ENCODE results near the gene MPG. TPM values are rescaled to one million over a fixed set of nuclear protein-coding genes. Genes with fewer than 3 reads are reported as not detected.

Gene MPG
- polyA plus RNA-seq, 1 of the 3 experiments (the other 2 are of a cell fraction) = 98.3 TPM

DNA sequence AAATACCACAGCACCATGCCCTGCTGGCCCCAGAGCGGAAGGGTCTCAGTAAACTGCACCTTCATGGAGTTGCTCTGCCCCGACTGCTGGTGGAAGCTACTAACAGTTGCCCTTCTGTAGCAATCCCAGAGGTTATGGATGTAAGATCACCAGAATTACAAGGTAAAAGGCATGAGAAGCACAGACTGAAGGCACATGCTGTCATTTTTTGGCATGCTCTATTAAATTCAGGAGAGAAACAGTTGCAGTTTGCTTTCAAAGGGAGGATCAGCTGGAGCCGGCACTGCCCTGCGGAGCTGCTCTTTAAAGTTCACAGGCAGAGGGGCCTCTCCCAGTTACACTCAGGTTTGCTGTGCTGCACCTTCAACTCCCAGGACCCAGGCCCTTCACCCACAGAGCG is 41.3 kb downstream of the MPG start:
- POLR2A ChIA-PET = no interaction called here
- Histone ChIP-seq H4K20me1 (ENCODE audit: insufficient read depth) (peaks cover 5% of the 10 kb centered on the region; the same call in 1 of the 2 replicates), H3K9ac (no peak overlapping the region), H3K4me1 (ENCODE audit: control insufficient read depth in 1 of 2, insufficient read depth in 2 of 2, low read depth in 1 of 2, low read length in 1 of 2) (peaks cover 0 to 6% of the 10 kb centered on the region in 2 experiments; a peak in 1 of 4 replicates), H3F3A (replicated peaks; ENCODE audit: insufficient read depth) (no peaks in the 10 kb centered on the region), H3K4me2 (no peak overlapping the region), H3K9me3 (no peaks in the 10 kb centered on the region), H3K27ac (ENCODE audit: low read depth in 2 of 2, low read length in 1 of 2) (no peak overlapping the region), H3K79me2 (ENCODE audit: insufficient read depth) (peaks cover 2% of the 10 kb centered on the region; the same call in 1 of the 2 replicates), H3K36me3 (replicated peaks in 1 of 2; ENCODE audit: control insufficient read depth in 1 of 2, insufficient read depth in 2 of 2, low read length in 1 of 2) (peaks cover 3% of the 10 kb centered on the region in 2 experiments), H3K27me3 (ENCODE audit: insufficient read depth) (no peaks in the 10 kb centered on the region), H2AFZ (ENCODE audit: low read depth) (no peak overlapping the region), H3K4me3 (ENCODE audit: low read depth in 2 of 2, low read length in 1 of 2) (no peak overlapping the region), H3K9me2 (no peaks in the 10 kb centered on the region)
- no peak for DNase-seq
- TF ChIP-seq TCF12 (IDR thresholded peaks at IDR 0.05) (no peak), ELF1 (IDR thresholded peaks at IDR 0.05) (no peak), EZH2phosphoT487 (IDR thresholded peaks at IDR 0.05; ENCODE audit: borderline replicate concordance, low read depth) (no peak), MXI1 (IDR thresholded peaks at IDR 0.05; ENCODE audit: low read depth, low read length) (no peak), SMC3 (IDR thresholded peaks at IDR 0.05; ENCODE audit: low read depth, low read length) (no peak), NRF1 (IDR thresholded peaks at IDR 0.05; ENCODE audit: low read depth, low read length) (no peak), TAF1 (IDR thresholded peaks at IDR 0.05; ENCODE audit: borderline replicate concordance, low read depth, low read length) (no peak), RXRA (IDR thresholded peaks at IDR 0.05; ENCODE audit: borderline replicate concordance, low read depth) (no peak)
- TF ChIP-seq, protein P1, sequence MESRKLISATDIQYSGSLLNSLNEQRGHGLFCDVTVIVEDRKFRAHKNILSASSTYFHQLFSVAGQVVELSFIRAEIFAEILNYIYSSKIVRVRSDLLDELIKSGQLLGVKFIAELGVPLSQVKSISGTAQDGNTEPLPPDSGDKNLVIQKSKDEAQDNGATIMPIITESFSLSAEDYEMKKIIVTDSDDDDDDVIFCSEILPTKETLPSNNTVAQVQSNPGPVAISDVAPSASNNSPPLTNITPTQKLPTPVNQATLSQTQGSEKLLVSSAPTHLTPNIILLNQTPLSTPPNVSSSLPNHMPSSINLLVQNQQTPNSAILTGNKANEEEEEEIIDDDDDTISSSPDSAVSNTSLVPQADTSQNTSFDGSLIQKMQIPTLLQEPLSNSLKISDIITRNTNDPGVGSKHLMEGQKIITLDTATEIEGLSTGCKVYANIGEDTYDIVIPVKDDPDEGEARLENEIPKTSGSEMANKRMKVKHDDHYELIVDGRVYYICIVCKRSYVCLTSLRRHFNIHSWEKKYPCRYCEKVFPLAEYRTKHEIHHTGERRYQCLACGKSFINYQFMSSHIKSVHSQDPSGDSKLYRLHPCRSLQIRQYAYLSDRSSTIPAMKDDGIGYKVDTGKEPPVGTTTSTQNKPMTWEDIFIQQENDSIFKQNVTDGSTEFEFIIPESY (IDR thresholded peaks at IDR 0.05; ENCODE audit: borderline replicate concordance, low read depth) = no peak
- TF ChIP-seq, protein P2, sequence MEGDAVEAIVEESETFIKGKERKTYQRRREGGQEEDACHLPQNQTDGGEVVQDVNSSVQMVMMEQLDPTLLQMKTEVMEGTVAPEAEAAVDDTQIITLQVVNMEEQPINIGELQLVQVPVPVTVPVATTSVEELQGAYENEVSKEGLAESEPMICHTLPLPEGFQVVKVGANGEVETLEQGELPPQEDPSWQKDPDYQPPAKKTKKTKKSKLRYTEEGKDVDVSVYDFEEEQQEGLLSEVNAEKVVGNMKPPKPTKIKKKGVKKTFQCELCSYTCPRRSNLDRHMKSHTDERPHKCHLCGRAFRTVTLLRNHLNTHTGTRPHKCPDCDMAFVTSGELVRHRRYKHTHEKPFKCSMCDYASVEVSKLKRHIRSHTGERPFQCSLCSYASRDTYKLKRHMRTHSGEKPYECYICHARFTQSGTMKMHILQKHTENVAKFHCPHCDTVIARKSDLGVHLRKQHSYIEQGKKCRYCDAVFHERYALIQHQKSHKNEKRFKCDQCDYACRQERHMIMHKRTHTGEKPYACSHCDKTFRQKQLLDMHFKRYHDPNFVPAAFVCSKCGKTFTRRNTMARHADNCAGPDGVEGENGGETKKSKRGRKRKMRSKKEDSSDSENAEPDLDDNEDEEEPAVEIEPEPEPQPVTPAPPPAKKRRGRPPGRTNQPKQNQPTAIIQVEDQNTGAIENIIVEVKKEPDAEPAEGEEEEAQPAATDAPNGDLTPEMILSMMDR (IDR thresholded peaks at IDR 0.05) = no peak
- WGBS (ENCODE audit: low lambda C conversion rate) = 90% methylated on average over 3 of the region's 5 CpGs
- CTCF ChIA-PET = interaction anchor here (3.1 to 6.0 kb wide), 4 partner anchors 13 to 53 kb away, joined by 22 to 88 read pairs (median 26); no protein-coding TSS in a partner anchor

DNA sequence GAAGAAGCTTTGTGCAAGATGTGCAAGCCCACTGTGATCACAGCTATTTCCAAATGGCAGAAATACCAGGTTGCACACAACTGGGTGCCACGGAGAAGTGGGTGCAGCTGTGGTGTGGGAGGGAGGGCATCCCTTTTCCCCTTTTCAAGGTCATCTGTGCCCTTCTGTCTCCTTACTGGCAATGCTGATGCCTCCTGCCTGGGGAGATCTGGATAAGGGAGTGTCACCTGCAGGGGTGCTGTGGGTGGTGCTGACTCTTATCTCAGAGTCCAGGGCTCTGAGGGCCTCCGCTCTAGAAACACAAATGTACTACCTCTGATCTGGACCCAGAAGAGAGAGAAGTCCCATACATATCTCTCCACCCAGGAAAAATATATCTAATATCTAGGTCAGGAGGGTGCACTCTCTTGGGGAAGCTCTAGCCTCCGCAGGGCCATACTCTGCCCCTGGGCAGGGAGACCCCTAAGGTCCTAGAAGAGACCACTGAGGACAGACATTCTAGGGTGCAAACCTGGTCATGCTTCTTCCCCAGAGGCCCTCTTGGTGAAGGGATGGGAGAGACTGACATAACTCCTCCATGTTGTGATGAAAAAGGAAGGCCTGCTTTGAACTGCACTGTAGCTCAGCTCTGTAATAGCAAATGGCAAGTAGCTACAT is 41.9 kb downstream of the MPG start:
- 100% methylated on average over 2 of the region's 3 CpGs for WGBS (ENCODE audit: low lambda C conversion rate)
- ChIA-PET POLR2A (no interaction called here), CTCF (interaction anchor here (1.0 to 6.0 kb wide), 3 partner anchors 13 to 54 kb away, joined by 4 to 88 read pairs (median 28); no protein-coding TSS in a partner anchor)
- Histone ChIP-seq H3K27me3 (ENCODE audit: insufficient read depth) (no peaks in the 10 kb centered on the region), H3K27ac (ENCODE audit: low read depth in 2 of 2, low read length in 1 of 2) (no peak overlapping the region), H3F3A (replicated peaks; ENCODE audit: insufficient read depth) (no peaks in the 10 kb centered on the region), H3K9ac (no peak overlapping the region), H3K4me3 (ENCODE audit: low read depth in 2 of 2, low read length in 1 of 2) (no peak overlapping the region), H2AFZ (ENCODE audit: low read depth) (no peak overlapping the region), H3K4me2 (no peak overlapping the region), H3K4me1 (ENCODE audit: control insufficient read depth in 1 of 2, insufficient read depth in 2 of 2, low read depth in 1 of 2, low read length in 1 of 2) (peaks cover 0 to 6% of the 10 kb centered on the region in 2 experiments; a peak in 1 of 4 replicates), H3K36me3 (replicated peaks in 1 of 2; ENCODE audit: control insufficient read depth in 1 of 2, insufficient read depth in 2 of 2, low read length in 1 of 2) (peaks cover 3% of the 10 kb centered on the region in 2 experiments), H3K9me3 (no peaks in the 10 kb centered on the region), H3K79me2 (ENCODE audit: insufficient read depth) (peaks cover 6% of the 10 kb centered on the region; the same call in 1 of the 2 replicates), H4K20me1 (ENCODE audit: insufficient read depth) (peaks cover 5% of the 10 kb centered on the region; the same call in 1 of the 2 replicates), H3K9me2 (no peaks in the 10 kb centered on the region)
- DNase-seq = no peak
- TF ChIP-seq, protein P3, sequence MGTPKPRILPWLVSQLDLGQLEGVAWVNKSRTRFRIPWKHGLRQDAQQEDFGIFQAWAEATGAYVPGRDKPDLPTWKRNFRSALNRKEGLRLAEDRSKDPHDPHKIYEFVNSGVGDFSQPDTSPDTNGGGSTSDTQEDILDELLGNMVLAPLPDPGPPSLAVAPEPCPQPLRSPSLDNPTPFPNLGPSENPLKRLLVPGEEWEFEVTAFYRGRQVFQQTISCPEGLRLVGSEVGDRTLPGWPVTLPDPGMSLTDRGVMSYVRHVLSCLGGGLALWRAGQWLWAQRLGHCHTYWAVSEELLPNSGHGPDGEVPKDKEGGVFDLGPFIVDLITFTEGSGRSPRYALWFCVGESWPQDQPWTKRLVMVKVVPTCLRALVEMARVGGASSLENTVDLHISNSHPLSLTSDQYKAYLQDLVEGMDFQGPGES (IDR thresholded peaks at IDR 0.05; ENCODE audit: low read depth, low read length) = no peak
- TF ChIP-seq GATA2 (CRISPR knock-in tag; IDR thresholded peaks at IDR 0.05) = no peak
- no peak for TF ChIP-seq SMC3 (IDR thresholded peaks at IDR 0.05; ENCODE audit: low read depth, low read length)
- no peak for TF ChIP-seq NFIC (IDR thresholded peaks at IDR 0.05; ENCODE audit: borderline replicate concordance)
- no peak for TF ChIP-seq RCOR1 (IDR thresholded peaks at IDR 0.05; ENCODE audit: low read length)
- TF ChIP-seq, protein P4, sequence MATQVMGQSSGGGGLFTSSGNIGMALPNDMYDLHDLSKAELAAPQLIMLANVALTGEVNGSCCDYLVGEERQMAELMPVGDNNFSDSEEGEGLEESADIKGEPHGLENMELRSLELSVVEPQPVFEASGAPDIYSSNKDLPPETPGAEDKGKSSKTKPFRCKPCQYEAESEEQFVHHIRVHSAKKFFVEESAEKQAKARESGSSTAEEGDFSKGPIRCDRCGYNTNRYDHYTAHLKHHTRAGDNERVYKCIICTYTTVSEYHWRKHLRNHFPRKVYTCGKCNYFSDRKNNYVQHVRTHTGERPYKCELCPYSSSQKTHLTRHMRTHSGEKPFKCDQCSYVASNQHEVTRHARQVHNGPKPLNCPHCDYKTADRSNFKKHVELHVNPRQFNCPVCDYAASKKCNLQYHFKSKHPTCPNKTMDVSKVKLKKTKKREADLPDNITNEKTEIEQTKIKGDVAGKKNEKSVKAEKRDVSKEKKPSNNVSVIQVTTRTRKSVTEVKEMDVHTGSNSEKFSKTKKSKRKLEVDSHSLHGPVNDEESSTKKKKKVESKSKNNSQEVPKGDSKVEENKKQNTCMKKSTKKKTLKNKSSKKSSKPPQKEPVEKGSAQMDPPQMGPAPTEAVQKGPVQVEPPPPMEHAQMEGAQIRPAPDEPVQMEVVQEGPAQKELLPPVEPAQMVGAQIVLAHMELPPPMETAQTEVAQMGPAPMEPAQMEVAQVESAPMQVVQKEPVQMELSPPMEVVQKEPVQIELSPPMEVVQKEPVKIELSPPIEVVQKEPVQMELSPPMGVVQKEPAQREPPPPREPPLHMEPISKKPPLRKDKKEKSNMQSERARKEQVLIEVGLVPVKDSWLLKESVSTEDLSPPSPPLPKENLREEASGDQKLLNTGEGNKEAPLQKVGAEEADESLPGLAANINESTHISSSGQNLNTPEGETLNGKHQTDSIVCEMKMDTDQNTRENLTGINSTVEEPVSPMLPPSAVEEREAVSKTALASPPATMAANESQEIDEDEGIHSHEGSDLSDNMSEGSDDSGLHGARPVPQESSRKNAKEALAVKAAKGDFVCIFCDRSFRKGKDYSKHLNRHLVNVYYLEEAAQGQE (IDR thresholded peaks at IDR 0.05; ENCODE audit: low read depth, low read length) = no peak
- no peak for TF ChIP-seq RAD21 (IDR thresholded peaks at IDR 0.05; ENCODE audit: low read length)
- TF ChIP-seq EZH2phosphoT487 (IDR thresholded peaks at IDR 0.05; ENCODE audit: borderline replicate concordance, low read depth) = no peak
- TF ChIP-seq TAF1 (IDR thresholded peaks at IDR 0.05; ENCODE audit: borderline replicate concordance, low read depth, low read length) = no peak
- TF ChIP-seq, protein P5, sequence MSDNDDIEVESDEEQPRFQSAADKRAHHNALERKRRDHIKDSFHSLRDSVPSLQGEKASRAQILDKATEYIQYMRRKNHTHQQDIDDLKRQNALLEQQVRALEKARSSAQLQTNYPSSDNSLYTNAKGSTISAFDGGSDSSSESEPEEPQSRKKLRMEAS (IDR thresholded peaks at IDR 0.05; ENCODE audit: low read depth) = no peak
- TF ChIP-seq TCF12 (IDR thresholded peaks at IDR 0.05) = no peak
- no peak for TF ChIP-seq JUND (IDR thresholded peaks at IDR 0.05)
